HepG2 (cell line): ENCODE results near the gene GLB1L. TPM values are rescaled to one million over a fixed set of nuclear protein-coding genes. Genes with fewer than 3 reads are reported as not detected.
A peak's percentile ranks its signal among the peaks of the same experiment; 100 is the strongest.

ENCODE experiments used
- AHR ChIP-seq: IDR thresholded peaks from 2 replicates; pipeline ENCODE4 v1.6.1; 2018; ENCODE audit warnings: missing genetic modification reagents, missing compliant biosample characterization
- IRX3 ChIP-seq: sonication (generic); formaldehyde crosslinking; IDR thresholded peaks from 2 replicates; pipeline ENCODE4 v1.8.1; 2023; ENCODE audit warnings: mild to moderate bottlenecking, low read depth, missing genetic modification reagents, borderline replicate concordance
- JDP2 ChIP-seq: sonication (generic); formaldehyde crosslinking; IDR thresholded peaks from 2 replicates; pipeline ENCODE4 v1.8.1; 2022; ENCODE audit warnings: missing genetic modification reagents, borderline replicate concordance
- KAT8 ChIP-seq: IDR thresholded peaks from 2 replicates; pipeline ENCODE4 v1.6.1; 2016; ENCODE audit warnings: missing genetic modification reagents, missing compliant biosample characterization
- MIXL1 ChIP-seq: IDR thresholded peaks from 2 replicates; pipeline ENCODE4 v1.6.1; 2016
- RBFOX2 ChIP-seq: fragments of 200-400 bp; formaldehyde crosslinking; IDR thresholded peaks from 2 replicates; pipeline ENCODE4 v1.6.1; 2017; ENCODE audit warnings: low read depth, mild to moderate bottlenecking, low read length
- TEAD3 ChIP-seq: optimal IDR thresholded peaks from 2 replicates; pipeline ENCODE3; 2016; ENCODE audit warnings: borderline replicate concordance
- ZKSCAN5 ChIP-seq: sonication (generic); formaldehyde crosslinking; IDR thresholded peaks from 2 replicates; pipeline ENCODE4 v1.5.1; 2020; ENCODE audit warnings: mild to moderate bottlenecking, missing genetic modification reagents
- polyA plus RNA-seq, 8 experiments: library from polyadenylated mRNA; depleted of rRNA in 3 of 8; stranded (reverse) in 7 of 8; unstranded in 1 of 8; fragments of >200 nt; fragmentation: Illumina TruSeq in 4 of 8; extraction: Trizol in 4 of 8; gene quantifications; 2 replicates each; pipeline versions ENCODE4 v1.2.1 to v1.2.3, GENCODE V29; 2011 to 2016; ENCODE audit warnings: low read depth in 4 of 8, missing spikeins in 1 of 8, mixed read lengths in 1 of 8; ENCODE audit not compliant: insufficient read depth in 1 of 8
- total RNA-seq, 5 experiments: library from RNA; depleted of rRNA; stranded (reverse); fragments of >200 nt; fragmentation: Illumina TruSeq; extraction: Trizol; gene quantifications; 2 replicates each; pipeline ENCODE4 v1.2.3, GENCODE V29; 2016; ENCODE audit warnings: low read depth in 1 of 5
- TF ChIP-seq, protein P1 (sequence below): sonication (generic); formaldehyde crosslinking; IDR thresholded peaks from 2 replicates; pipeline ENCODE4 v1.4.0; 2020; ENCODE audit warnings: missing genetic modification reagents
- TF ChIP-seq, protein P2 (sequence below): IDR thresholded peaks from 2 replicates; pipeline ENCODE4 v1.4.0; 2020; ENCODE audit warnings: mild to moderate bottlenecking, missing genetic modification reagents
- TF ChIP-seq, protein P3 (sequence below): sonication (generic); formaldehyde crosslinking; IDR thresholded peaks from 2 replicates; pipeline ENCODE4 v1.4.0; 2020; ENCODE audit warnings: missing genetic modification reagents, mild to moderate bottlenecking, borderline replicate concordance
- TF ChIP-seq, protein P4 (sequence below): sonication (generic); formaldehyde crosslinking; IDR thresholded peaks from 2 replicates; pipeline ENCODE4 v1.4.0; 2020; ENCODE audit warnings: missing genetic modification reagents
- TF ChIP-seq, protein P5 (sequence below): sonication (generic); formaldehyde crosslinking; IDR thresholded peaks from 2 replicates; pipeline ENCODE4 v1.4.0; 2020; ENCODE audit warnings: missing genetic modification reagents
- TF ChIP-seq, protein P6 (sequence below): sonication (generic); formaldehyde crosslinking; IDR thresholded peaks from 2 replicates; pipeline ENCODE4 v1.4.0; 2020; ENCODE audit warnings: missing genetic modification reagents

Gene GLB1L
- total and polyA plus RNA-seq, 2 of the 13 experiments (the other 11 are each of a cell fraction or from before 2014, with no cell fraction given): 6.8 to 7.3 TPM

DNA sequence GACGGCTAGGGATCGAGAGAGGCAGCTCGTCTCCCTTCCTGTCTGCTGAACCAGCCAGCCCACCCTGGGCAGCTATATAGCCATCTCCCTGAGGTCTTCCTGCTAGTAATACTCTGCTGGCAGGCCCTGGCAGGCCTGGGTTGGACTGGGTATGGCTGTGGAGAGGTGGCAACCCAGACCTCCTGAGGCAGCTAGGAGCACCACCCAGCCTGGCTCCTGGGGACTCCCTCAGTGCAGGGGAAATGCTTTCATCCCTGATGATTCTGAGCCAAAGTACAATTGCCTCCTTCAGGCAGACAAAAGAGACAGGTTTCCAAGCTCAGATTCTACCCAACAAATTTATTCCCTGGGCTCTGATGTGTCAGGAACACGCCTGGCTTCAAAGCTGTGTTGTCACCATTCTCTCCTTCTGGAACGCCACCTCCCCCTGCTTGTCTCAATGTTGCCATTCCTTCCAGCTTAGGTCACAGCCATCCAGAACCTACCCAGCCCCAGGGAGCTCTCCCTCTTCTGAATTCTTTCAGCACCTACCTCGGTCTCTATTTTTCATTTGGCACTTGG lies 29.2 kb upstream of the GLB1L start (continued):
- TF ChIP-seq IRX3 (CRISPR knock-in tag) (no peak), ZKSCAN5 (CRISPR knock-in tag) (no peak), KAT8 (CRISPR knock-in tag) (0 out of 2 replicates have a peak, but pooled peaks have one; percentile 27), RBFOX2 (no peak), MIXL1 (CRISPR knock-in tag) (no peak), AHR (no peak), TEAD3 (peak; percentile 66), JDP2 (CRISPR knock-in tag) (no peak)
- TF ChIP-seq, protein P1, sequence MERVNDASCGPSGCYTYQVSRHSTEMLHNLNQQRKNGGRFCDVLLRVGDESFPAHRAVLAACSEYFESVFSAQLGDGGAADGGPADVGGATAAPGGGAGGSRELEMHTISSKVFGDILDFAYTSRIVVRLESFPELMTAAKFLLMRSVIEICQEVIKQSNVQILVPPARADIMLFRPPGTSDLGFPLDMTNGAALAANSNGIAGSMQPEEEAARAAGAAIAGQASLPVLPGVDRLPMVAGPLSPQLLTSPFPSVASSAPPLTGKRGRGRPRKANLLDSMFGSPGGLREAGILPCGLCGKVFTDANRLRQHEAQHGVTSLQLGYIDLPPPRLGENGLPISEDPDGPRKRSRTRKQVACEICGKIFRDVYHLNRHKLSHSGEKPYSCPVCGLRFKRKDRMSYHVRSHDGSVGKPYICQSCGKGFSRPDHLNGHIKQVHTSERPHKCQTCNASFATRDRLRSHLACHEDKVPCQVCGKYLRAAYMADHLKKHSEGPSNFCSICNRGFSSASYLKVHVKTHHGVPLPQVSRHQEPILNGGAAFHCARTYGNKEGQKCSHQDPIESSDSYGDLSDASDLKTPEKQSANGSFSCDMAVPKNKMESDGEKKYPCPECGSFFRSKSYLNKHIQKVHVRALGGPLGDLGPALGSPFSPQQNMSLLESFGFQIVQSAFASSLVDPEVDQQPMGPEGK (CRISPR knock-in tag): 0 out of 2 replicates have a peak, but pooled peaks have one; percentile 8
- TF ChIP-seq, protein P2, sequence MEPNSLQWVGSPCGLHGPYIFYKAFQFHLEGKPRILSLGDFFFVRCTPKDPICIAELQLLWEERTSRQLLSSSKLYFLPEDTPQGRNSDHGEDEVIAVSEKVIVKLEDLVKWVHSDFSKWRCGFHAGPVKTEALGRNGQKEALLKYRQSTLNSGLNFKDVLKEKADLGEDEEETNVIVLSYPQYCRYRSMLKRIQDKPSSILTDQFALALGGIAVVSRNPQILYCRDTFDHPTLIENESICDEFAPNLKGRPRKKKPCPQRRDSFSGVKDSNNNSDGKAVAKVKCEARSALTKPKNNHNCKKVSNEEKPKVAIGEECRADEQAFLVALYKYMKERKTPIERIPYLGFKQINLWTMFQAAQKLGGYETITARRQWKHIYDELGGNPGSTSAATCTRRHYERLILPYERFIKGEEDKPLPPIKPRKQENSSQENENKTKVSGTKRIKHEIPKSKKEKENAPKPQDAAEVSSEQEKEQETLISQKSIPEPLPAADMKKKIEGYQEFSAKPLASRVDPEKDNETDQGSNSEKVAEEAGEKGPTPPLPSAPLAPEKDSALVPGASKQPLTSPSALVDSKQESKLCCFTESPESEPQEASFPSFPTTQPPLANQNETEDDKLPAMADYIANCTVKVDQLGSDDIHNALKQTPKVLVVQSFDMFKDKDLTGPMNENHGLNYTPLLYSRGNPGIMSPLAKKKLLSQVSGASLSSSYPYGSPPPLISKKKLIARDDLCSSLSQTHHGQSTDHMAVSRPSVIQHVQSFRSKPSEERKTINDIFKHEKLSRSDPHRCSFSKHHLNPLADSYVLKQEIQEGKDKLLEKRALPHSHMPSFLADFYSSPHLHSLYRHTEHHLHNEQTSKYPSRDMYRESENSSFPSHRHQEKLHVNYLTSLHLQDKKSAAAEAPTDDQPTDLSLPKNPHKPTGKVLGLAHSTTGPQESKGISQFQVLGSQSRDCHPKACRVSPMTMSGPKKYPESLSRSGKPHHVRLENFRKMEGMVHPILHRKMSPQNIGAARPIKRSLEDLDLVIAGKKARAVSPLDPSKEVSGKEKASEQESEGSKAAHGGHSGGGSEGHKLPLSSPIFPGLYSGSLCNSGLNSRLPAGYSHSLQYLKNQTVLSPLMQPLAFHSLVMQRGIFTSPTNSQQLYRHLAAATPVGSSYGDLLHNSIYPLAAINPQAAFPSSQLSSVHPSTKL (CRISPR knock-in tag): 0 out of 2 replicates have a peak, but pooled peaks have one; percentile 21
- TF ChIP-seq, protein P3, sequence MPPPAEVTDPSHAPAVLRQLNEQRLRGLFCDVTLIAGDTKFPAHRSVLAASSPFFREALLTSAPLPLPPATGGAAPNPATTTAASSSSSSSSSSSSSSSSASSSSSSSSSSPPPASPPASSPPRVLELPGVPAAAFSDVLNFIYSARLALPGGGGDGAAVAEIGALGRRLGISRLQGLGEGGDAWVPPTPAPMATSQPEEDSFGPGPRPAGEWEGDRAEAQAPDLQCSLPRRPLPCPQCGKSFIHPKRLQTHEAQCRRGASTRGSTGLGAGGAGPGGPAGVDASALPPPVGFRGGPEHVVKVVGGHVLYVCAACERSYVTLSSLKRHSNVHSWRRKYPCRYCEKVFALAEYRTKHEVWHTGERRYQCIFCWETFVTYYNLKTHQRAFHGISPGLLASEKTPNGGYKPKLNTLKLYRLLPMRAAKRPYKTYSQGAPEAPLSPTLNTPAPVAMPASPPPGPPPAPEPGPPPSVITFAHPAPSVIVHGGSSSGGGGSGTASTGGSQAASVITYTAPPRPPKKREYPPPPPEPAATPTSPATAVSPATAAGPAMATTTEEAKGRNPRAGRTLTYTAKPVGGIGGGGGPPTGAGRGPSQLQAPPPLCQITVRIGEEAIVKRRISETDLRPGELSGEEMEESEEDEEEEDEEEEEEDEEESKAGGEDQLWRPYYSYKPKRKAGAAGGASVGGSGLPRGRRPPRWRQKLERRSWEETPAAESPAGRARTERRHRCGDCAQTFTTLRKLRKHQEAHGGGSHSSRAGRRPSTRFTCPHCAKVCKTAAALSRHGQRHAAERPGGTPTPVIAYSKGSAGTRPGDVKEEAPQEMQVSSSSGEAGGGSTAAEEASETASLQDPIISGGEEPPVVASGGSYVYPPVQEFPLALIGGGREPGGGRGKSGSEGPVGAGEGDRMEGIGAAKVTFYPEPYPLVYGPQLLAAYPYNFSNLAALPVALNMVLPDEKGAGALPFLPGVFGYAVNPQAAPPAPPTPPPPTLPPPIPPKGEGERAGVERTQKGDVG (CRISPR knock-in tag): no peak
- TF ChIP-seq, protein P4, sequence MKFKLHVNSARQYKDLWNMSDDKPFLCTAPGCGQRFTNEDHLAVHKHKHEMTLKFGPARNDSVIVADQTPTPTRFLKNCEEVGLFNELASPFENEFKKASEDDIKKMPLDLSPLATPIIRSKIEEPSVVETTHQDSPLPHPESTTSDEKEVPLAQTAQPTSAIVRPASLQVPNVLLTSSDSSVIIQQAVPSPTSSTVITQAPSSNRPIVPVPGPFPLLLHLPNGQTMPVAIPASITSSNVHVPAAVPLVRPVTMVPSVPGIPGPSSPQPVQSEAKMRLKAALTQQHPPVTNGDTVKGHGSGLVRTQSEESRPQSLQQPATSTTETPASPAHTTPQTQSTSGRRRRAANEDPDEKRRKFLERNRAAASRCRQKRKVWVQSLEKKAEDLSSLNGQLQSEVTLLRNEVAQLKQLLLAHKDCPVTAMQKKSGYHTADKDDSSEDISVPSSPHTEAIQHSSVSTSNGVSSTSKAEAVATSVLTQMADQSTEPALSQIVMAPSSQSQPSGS: 0 out of 2 replicates have a peak, but pooled peaks have one; percentile 28
- TF ChIP-seq, protein P5, sequence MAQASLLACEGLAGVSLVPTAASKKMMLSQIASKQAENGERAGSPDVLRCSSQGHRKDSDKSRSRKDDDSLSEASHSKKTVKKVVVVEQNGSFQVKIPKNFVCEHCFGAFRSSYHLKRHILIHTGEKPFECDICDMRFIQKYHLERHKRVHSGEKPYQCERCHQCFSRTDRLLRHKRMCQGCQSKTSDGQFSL: no peak
- TF ChIP-seq, protein P6, sequence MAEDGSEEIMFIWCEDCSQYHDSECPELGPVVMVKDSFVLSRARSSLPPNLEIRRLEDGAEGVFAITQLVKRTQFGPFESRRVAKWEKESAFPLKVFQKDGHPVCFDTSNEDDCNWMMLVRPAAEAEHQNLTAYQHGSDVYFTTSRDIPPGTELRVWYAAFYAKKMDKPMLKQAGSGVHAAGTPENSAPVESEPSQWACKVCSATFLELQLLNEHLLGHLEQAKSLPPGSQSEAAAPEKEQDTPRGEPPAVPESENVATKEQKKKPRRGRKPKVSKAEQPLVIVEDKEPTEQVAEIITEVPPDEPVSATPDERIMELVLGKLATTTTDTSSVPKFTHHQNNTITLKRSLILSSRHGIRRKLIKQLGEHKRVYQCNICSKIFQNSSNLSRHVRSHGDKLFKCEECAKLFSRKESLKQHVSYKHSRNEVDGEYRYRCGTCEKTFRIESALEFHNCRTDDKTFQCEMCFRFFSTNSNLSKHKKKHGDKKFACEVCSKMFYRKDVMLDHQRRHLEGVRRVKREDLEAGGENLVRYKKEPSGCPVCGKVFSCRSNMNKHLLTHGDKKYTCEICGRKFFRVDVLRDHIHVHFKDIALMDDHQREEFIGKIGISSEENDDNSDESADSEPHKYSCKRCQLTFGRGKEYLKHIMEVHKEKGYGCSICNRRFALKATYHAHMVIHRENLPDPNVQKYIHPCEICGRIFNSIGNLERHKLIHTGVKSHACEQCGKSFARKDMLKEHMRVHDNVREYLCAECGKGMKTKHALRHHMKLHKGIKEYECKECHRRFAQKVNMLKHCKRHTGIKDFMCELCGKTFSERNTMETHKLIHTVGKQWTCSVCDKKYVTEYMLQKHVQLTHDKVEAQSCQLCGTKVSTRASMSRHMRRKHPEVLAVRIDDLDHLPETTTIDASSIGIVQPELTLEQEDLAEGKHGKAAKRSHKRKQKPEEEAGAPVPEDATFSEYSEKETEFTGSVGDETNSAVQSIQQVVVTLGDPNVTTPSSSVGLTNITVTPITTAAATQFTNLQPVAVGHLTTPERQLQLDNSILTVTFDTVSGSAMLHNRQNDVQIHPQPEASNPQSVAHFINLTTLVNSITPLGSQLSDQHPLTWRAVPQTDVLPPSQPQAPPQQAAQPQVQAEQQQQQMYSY (CRISPR knock-in tag): no peak
